Putamen (tissue), 1 donor: ENCODE results near the gene AFF2.

Source experiments
- DNase-seq: peaks from one replicate; pipeline ENCODE4 v3.0.0-alpha.2; 2016; ENCODE audit warnings: low spot score

The AFF2 gene

DNA sequence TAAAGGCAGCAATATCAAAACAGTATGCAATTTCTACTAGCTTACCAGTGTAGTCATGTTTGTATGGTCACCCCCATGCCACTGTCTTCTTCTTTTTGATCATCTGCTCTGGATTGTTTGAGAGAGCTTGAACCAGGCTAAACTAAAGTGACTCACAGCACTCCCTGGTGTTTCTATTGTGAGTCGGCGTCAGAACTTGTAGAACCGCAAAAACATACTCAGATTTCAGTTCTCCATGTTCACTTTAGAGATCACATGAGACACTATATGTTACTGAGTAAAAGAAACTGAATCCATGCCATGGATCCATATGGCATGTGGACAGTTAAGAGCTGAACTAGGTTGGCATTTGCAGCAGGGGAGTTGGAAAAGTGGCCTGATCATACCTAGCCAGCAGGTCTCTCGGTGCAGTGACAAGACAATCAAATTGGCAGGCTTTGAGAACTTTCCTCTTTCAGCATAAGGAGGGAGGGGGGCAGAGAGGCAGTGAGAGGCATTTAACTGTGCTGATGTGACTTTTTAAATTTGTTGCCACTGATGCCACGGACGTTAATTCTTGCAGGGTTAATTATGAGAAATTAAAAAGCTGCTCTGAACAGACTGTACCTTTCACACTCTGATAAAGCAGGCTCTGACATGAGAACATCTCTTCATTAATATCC, 88.4 kb downstream of the AFF2 start:
- DNase-seq = no peak

DNA sequence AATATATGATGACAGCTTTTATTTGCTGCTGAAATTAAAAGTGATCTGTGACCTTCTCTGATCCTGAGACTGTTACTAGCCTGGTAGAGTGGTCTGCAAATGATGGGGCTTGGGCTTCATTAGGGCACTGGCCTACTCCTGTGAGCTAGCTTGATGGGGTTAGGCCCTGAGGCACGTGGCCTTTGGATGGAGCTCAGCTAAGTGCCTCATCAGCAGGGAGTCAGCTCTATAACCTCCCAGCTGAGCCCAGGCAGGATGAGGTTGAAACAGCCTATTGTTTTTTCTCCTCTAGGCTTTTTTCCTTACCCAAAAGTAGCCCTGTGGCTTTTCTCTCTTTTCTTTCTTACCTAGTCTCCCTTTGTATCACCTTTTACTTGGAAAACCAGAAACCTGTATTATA, 92.2 kb downstream of the AFF2 start:
- DNase-seq = no peak

DNA sequence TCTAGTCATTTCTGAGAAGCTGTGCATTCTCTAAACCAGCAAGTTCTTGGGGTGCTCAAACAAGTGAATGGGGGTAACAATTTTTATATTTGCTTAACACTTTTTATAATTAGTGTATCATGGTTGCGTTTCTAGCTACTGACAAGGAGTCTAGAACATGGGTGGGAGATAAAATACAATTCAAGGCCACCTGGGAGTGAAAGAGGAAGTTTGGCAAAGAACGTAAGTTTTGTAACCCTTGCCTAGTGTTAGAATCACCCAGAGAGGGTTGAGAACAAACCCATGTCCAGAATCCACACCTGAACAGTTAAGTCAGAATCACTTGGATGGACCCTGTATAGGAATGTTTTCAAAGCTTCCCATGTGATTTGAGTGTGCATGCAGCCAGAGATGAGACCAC, 92.7 kb downstream of the AFF2 start:
- no peak for DNase-seq

DNA sequence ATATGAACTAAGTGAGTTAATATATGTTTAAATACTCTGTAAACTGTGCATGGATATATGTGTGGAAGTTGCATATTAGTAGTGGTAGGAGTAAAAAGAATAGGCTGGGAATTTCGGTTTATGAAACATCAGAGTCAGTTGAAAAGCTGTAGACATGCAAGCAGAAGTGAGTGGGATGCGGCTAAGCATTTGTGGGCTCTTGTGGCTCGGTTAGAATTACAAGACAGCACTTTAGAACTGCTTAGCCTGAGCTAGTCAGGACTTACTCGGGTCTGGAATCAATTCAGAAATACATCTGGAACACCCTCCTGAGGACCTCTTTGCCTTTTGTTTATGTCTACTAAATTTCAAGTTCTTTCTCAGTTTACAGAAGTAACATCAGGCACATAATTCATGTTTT, 93.6 kb downstream of the AFF2 start:
- no peak for DNase-seq

DNA sequence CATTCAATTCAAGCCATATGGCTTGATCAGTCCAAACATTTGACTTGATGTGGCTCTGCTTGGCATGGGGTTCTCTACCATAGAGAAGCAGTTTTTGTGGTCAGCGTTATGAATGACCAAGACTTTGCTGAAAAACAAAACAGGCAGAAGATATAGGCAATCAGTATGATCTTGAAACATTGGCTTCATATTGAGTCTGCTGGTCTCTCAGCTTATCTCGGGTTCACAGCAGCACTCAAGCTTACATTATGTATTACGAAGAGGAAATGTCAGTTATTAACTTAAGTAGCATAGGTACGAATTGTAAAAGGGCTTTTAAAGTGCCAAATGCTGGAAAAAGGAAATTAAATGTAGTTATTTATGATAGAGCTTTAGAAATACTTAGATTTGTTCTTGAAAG, 99.0 kb downstream of the AFF2 start:
- no peak for DNase-seq

DNA sequence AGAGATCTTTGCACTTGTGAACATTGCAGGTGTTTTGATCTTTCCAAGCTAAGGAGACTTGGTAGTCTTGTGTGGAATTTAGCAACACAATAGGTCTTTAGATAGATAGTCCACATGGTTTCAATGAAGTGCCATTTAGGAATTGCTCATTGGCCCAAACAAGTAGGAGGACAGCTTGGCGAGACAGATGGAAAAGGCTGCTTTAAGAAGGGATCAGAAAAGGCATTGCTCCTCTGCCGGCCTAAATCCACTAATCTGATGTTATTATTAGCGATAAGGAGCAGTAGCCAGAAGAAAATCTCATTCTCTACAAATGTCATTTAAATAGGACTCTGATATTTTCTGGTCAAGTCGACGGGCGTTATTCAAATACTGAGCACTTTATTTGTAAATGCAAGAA, 99.7 kb downstream of the AFF2 start:
- DNase-seq = no peak

DNA sequence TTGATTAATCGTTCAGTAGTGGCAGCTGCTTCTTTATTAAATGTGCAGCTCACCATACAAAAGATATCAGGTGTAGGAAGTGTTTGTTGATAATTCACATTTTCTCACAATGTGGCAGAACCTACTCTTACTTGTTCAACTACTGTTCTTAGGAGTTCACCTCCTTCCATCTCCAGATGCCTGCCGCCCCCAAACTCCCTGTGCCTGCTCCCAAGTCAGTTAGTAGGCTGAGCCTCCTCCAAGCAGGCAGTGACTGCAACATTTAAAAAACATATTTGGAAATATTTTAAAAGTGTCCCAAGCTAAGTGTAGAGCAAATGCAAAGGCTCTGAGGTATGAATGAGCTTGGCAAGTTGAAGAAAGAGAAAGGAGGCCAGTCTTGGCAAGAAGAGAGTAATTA, 100.2 kb downstream of the AFF2 start:
- DNase-seq = no peak

DNA sequence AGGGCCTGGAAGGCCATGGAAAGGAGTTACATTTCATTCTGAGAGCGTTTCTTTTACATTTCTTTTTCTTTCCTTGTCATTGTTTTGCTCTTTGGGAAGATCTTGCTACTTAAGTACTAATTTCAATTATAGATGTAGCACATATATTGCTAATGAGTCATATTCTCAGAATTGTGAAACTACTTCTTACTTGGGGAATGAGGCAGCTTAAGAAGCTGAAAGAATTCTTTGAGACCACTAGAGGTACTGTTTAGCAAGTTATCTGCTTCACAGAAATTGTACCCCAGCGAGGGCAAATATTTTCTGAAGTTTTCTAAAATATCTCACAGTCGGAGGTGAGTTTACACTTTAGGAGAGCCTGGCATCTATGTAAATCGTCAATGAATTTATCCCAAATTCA, 100.6 kb downstream of the AFF2 start:
- DNase-seq = no peak

DNA sequence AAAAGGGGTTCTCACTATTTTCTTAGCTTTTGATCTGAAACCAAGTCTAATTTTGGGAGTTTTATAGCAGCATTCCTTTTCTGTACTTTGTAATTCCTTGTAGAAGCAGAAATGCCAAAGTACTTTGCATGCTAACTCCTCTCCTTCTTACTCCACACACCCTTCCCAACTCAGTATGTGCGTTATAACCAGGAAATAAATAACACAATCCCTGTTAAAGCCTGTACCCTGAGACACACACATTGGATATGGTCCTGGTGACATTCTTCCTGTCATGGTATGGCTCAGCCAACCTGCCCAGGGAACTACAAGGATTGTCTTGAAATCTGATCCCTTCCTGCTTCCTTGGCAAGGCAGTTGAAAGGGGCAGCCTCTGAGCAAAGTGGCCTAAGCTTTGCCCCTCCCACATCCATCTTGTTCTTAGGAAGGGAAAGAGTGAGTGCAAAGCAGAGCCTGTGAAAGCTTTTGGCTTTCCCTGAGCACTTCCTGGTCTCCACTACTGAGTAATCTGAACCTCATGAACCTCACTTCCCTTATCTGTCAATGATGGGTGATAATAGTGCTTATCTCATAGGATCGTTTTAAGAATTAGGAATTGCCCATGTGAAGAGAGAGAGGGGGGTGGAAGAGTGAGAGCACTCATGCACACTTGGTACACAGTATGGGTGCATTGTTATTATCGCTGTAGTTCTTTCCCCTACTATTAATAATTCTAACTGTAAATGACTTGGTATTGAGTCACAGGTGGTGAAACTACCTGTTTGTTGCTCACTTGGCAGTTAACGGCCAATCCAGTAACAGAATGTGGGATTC, 109.3 kb downstream of the AFF2 start:
- DNase-seq = no peak

DNA sequence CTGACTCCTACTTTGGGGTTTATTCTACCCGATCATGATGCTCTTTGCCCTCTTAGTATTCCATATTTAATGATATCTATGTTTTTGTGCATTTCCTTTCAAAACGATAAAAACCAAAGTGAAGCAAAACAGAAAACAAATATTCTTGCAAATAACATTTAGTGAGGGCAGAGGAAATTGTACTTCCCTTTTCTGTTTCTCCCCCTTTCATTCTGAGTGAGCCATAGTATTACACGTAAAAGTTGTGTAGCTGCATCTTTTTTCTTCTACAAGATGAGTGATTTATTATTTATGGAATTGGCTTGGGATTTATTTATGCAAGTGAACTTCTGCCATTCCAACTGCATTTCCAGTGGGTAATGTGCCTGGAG, 109.9 kb downstream of the AFF2 start:
- no peak for DNase-seq

DNA sequence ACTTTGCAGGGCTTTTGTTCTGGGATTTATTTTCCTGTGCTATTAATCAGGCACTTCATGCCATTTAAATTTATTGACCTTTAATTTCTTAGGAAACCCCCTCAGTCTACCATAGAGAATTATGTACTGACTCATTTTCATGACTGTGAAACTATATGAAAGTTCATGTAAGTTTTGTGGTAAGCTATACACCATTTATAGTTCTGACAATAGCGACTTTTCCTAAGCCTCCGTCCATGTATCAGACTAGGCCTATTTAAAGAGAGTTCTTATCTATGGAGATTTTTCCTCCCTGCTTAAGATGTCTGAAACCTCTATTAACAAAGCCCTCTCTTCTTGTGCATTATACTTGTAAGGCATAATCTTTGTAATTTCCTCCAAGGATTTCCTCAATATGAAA, 111.6 kb downstream of the AFF2 start:
- no peak for DNase-seq

DNA sequence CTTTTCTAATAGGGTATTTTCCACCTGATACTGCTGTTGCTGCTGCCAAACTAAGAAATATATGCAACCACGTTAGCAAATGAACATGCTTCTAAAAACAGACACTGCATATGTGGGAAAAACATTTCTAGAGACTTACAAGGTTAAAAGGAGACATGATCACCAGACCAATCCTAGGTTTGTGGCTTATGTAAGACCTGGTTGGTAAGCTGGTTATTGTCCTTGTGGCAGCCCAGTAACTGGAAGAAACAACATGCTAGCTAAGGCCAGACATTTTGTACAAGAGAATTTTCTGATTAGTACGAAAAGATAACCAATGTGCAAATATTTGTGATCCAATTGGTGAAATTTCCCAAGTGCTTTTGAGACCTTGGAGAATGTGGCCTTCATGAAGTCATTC, 112.0 kb downstream of the AFF2 start:
- DNase-seq = no peak

DNA sequence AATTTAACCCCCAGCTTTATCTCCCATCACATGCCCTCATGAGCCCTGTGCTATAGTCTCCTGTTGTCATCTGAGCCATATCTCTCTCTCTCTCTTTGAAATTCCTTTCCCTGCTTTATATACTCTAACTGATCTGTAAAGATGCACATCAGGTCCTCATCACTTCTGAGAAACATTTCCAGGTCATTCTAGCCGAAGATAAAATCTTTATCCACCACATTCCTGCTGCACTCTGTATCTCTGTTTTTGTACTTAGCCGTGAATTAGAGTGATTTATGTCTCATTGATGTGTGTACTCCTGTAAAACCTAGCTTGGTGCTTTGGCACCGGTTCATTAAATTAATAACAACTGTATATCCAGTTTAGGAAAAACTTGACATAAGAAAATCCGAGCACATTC, 113.2 kb downstream of the AFF2 start:
- DNase-seq = no peak

DNA sequence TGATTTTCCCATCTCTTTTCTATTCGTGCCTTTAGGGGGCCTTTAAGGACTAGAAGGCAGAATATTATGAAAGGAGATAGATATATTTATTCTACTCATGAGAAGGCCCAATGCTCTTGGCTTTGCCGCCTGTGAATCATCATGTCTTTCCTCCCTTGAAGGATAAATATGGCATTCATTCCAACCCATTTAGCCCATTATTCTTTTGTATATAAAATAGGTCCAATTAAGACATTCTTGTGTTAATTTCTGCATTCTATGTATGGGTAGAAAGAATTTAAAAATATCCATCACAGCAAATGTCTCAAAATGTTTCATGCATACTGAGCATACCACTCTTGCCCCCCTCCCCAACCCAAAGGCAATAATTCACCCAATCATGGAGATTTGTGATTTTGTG, 115.1 kb downstream of the AFF2 start:
- no peak for DNase-seq

DNA sequence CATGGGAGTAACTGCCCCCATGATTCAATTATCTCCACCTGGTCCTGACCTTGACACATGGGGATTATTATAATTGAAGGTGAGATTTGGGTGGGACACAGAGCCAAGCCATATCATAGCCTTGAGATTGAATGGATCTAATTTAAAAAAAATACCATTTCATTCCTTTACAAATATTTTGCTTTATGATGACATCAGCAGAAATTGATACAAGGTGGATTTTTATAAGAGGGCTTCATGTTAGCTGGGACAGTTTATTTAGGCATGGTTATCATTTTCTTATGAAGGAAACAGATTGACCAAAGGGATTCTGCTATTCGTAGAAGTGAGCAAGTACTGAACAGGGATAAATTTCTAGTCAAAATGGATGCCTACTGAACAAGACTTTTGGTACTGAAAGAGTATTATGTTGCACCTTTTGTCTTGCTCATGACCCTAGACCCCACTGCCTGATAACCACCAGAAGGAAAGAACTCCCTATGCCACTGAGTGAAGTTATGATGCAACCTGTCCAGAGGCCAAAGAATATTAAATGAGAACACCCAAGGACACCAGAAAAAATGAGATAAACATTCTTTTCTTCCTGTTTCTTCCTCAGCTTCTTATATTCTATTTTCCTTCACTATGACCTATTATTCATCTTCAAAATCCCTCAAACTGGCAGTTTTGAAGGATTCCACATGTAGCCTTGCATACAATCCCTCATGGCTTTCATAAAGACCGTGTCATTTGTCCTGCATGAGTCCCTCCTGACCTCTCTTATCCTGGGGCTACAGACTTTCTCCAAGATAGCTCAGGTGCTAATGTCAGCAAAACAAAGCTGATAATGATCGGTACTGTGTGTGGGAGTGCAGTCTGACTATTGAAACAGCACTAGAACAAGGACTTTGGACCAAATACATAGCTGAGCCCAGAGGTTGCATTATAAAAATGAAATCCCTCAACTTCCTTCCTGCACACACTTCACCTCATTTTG, 118.3 kb downstream of the AFF2 start:
- no peak for DNase-seq

DNA sequence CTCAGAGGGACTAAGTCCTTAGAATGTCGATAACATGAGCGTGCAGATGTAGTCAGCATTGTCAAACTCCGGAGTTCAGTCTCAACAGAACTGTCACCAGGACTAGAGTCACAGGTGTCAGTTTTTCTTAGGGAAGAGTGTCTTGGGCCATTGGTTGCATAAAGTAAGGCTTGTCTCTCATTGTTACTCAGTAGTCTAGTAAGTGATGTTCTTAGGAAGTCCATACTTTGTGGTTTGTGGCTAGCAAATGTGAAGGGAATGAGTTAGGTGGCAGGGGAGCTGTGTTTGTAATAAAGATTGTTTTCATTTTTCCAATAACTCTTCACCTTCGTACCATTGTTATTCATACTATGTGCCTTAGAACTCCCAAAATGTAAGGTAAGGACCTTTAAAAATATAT, 119.6 kb downstream of the AFF2 start:
- DNase-seq = no peak

DNA sequence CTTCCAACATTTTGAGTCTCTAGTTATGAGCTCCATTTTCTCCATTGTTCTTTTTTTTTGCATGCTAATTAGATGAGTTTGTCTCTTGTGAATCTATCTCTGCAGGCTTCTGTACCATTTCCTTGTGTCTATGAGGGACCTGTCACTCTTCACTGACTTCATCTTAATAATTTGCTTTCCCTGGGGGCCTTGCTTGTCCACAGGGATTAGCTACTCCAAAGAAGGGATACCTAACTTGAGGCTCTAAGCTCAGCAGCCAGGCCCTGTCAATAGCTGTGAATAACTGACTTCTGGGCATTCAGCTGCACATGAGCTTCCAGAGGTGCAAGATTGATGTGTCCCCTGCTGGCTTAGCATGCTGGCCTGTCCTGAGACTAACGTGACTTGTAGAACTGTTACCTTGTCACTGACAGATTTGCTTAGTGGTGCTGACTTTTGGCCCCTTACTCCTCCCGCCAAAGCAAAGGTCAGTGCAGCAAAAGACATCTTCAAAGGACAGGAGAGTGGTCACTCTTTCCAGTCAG, 124.6 kb downstream of the AFF2 start:
- DNase-seq = no peak

DNA sequence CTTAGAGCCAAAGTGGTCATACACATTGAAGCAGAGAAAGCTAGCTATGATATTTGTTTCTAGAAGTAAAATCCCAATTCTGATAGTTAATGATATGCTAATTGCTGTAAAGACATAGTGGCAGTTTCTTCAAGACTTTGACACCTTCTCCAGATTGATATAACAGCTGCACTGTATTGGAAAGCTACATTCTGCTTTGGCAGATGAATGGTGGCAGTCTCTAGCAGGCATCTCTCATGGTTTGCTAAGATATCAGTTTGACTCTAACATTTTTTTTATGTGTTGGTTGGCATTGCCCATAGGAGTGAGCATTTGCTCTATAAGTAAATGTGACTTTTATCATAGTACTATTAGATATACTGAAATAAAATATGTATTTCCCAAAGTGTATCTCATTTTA, 128.2 kb downstream of the AFF2 start:
- no peak for DNase-seq

DNA sequence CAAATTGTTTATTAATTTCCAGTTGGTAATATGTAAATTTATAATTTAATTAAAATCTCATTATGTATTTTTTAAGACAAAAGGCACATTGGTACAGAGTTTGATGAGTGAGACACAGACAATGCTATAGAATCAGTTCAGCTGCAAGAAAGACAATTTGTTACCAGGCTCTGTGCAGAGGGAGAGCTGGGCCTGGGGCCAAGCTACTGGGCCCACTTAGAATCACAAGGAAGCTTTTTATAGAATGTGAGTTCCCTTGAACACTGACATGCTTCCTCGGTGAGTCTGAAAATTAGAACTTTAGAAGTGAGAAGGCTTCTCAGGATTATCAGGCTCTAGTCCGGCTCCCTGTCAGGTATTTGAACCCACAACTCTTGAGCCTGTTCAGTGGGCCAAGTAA, 129.0 kb downstream of the AFF2 start:
- no peak for DNase-seq

DNA sequence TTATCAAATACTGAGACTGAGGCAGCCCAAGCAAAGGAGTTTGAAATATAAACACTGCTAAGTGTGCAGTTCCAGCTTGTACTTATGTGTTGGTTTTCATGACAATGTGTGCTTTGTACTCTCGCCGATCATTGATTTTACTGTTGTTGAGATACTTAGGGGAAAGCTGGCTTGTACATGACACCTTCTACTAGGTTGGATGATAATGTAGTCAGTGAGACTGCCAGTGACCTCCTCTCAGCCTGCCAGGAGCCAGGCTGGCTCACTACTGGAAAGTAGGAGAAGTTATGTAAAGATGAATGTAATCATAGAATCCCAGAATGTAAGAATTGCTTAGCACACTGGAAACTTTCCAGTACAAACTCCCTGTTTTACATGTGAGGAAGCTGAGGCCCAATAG, 132.0 kb downstream of the AFF2 start:
- no peak for DNase-seq

DNA sequence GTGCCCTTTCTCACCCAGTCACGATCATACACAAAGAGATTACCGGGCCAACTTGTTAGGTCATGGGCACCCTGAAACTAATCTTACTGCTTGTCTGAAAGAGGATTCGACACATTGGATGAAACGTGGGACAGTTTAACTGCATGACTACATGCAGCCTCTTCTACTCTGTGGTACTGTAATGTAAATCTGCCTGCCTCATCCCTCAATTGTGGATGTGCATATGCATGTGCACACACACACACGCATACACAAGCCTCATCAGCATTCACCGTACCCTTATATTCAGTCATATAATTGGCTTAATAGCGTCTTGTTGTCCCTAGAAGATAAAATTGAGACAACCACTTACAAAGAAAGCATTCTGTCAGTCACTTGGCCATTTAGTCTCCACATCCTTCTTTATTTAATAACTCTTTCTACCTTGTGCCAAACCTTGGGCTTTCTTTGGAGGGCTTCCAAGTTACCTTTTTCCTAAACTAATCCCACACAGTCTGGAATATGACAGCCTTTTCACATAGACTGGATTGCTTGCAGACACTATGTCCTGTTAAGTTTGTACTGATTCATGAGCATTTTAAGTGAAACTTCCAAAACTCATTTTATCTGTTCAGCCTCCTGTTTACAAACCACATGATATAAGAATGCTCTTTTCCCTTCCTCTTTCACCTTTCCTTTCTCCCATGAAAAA, 132.9 kb downstream of the AFF2 start:
- DNase-seq = no peak

DNA sequence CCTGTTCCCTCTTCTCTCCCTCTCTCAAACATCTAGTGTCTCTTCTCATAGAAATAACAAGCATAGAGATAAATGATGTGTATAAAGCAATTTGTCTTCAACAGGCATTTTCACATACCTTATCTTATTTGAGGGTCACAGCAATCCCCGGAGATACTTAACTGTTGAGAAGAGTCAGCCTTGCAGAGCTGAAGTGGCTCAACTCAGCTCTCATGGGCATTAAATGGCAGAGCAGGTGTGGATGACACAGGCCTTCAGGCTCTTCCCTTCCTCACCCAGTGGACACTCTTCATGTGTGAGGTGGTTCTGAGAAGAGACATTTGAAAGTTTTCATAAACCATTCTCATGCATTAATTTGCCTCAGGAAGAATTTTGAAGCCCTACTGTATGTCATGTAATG, 134.2 kb downstream of the AFF2 start:
- DNase-seq = no peak
